Measurements from ENCODE around the gene TSPAN14. TPM values are rescaled to one million over a fixed set of nuclear protein-coding genes. Genes with fewer than 3 reads are reported as not detected.
"Not testable (repeated sequence)": the region's sequence is repeated elsewhere in the genome, so short reads cannot be mapped to it uniquely, and the experiment has no call there.

TSPAN14 gene
- total RNA-seq, 2 experiments from 2014 or later: 43.9 to 45.5 TPM

DNA sequence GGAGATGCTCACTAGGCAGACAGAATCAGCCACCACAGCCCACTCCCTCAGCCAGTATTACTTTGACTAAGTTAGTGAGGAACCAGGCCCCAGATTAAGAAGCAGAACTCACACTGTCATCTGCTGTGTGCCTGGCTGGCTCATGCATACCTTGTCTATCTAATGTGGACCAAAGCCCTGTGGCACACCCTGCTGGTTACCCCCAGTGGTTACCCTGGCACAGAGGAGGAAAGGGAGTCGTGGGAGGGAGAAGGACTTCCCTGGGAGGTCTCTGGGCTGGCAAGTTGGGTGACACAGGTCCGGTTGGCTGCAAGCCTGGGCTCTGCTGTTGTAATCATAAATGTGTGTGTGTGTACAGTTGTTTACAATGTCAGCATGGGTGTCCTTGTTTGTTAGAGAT, 76.1 kb downstream of the TSPAN14 start:
- DNase-seq (peak; percentile 78), ATAC-seq (peak; percentile 90)
- Mint-ChIP-seq H3K9me3 (no peaks in the 10 kb centered on the region), H3K27ac (peak overlapping the region; percentile 85), H3K36me3 (ENCODE audit: low read depth) (peaks cover 2% of the 10 kb centered on the region), H3K27me3 (no peaks in the 10 kb centered on the region), H3K4me3 (peak overlapping the region; percentile 27), H3K4me1 (ENCODE audit: low read depth) (peaks cover 65% of the 10 kb centered on the region)
- ChIA-PET CTCF (interaction anchor here (1.0 to 2.4 kb wide), 9 partner anchors 12 to 147 kb away, joined by 3 to 12 read pairs (median 5); no protein-coding TSS in a partner anchor), POLR2A (interaction anchor here (1.0 kb wide), 1 partner anchor 19 kb away, joined by 4 read pairs; no protein-coding TSS in a partner anchor)
- intact Hi-C loops (cut with micrococcal nuclease): no loop called here
- TF ChIP-seq, protein P1, sequence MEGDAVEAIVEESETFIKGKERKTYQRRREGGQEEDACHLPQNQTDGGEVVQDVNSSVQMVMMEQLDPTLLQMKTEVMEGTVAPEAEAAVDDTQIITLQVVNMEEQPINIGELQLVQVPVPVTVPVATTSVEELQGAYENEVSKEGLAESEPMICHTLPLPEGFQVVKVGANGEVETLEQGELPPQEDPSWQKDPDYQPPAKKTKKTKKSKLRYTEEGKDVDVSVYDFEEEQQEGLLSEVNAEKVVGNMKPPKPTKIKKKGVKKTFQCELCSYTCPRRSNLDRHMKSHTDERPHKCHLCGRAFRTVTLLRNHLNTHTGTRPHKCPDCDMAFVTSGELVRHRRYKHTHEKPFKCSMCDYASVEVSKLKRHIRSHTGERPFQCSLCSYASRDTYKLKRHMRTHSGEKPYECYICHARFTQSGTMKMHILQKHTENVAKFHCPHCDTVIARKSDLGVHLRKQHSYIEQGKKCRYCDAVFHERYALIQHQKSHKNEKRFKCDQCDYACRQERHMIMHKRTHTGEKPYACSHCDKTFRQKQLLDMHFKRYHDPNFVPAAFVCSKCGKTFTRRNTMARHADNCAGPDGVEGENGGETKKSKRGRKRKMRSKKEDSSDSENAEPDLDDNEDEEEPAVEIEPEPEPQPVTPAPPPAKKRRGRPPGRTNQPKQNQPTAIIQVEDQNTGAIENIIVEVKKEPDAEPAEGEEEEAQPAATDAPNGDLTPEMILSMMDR (IDR thresholded peaks at IDR 0.05): peak; percentile 47

DNA sequence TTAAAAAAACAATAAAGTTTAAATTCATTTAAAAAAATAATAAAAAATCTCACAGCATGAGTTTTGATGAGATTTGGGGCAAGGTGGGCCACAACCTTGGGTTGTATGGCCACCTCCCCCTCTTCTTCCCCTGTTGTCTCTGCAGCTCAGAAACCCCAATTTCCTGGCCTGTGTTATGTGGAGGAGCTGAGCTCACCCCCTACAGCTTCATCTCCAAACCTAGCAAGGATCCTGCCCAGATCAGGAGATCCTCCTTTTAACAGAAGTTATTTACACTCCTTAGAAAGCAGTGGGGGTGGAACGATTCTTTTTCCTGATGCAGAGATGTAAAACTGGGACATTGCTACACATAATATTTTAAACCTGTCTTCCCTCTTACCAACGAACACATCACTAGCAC, 76.7 kb downstream of the TSPAN14 start:
- H3K27me3 Mint-ChIP-seq: no peaks in the 10 kb centered on the region
- intact Hi-C loops (cut with micrococcal nuclease): no loop called here
- ATAC-seq (no peak), DNase-seq (no peak)
- peaks cover 4% of the 10 kb centered on the region for H3K36me3 Mint-ChIP-seq (ENCODE audit: low read depth)
- POLR2A ChIA-PET: interaction anchor here (0.6 kb wide), 1 partner anchor 18 kb away, joined by 4 read pairs; no protein-coding TSS in a partner anchor
- TF ChIP-seq, protein P1 (IDR thresholded peaks at IDR 0.05): no peak
- H3K4me1 Mint-ChIP-seq (ENCODE audit: low read depth): peaks cover 64% of the 10 kb centered on the region
- CTCF ChIA-PET: interaction anchor here (0.8 to 2.4 kb wide), 8 partner anchors 11 to 270 kb away, joined by 3 to 12 read pairs (median 4); no protein-coding TSS in a partner anchor
- no peak overlapping the region for H3K4me3 Mint-ChIP-seq
- no peaks in the 10 kb centered on the region for H3K9me3 Mint-ChIP-seq
- H3K27ac Mint-ChIP-seq: peak overlapping the region; percentile 66

DNA sequence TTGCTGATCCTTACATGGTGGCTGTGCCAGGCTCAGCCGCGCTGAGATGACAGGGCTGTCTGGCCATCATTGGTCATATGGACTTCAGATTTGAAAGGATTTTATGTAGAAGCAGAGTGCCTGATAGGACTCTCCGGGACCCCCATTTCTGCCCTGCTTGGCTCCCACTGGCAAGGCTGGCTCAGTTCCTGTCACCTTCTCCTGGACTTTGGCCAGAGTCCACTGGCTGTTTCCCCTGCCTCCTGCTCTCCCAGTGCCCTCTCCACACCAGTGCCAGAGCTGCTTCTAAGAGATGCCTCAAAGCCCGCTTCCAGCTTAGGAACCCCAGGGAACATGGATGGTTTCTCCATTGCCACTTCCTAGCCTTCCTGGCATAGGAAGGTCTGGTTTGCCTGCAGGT, 78.5 kb downstream of the TSPAN14 start:
- H3K4me3 Mint-ChIP-seq: no peak overlapping the region

DNA sequence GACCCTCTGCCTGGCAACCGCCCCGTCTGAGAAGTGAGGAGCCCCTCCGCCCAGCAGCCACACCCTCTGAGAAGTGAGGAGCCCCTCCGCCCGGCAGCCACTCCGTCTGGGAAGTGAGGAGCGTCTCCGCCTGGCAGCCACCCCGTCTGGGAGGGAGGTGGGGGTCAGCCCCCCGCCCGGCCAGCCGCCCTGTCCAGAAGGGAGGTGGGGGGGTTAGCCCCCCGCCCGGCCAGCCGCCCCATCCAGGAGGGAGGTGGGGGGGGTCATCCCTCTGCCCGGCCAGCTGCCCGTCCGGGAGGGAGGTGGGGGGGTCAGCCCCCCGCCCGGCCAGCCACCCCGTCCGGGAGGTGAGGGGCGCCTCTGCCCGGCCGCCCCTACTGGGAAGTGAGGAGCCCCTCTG, 79.9 kb downstream of the TSPAN14 start:
- DNase-seq; H3K9me3 Mint-ChIP-seq; POLR2A ChIA-PET; H3K27ac Mint-ChIP-seq; H3K27me3 Mint-ChIP-seq; CTCF ChIA-PET; ATAC-seq; H3K4me3 Mint-ChIP-seq; intact Hi-C loops (cut with micrococcal nuclease); H3K36me3 Mint-ChIP-seq (ENCODE audit: low read depth): not testable (repeated sequence)
- H3K4me1 Mint-ChIP-seq (ENCODE audit: low read depth): peaks cover 42% of the 10 kb centered on the region

More for the DNA sequence above, 78.5 kb downstream of the TSPAN14 start:
- DNase-seq: no peak
- no peaks in the 10 kb centered on the region for H3K9me3 Mint-ChIP-seq
- H3K4me1 Mint-ChIP-seq (ENCODE audit: low read depth): peaks cover 53% of the 10 kb centered on the region
- H3K27ac Mint-ChIP-seq: peak overlapping the region; percentile 52
- ChIA-PET POLR2A (no interaction called here), CTCF (interaction anchor here (2.4 kb wide), 1 partner anchor 21 kb away, joined by 12 read pairs; no protein-coding TSS in a partner anchor)
- intact Hi-C loops (cut with micrococcal nuclease): no loop called here
- TF ChIP-seq, protein P1 (IDR thresholded peaks at IDR 0.05): no peak
- H3K27me3 Mint-ChIP-seq: no peaks in the 10 kb centered on the region
- no peak for ATAC-seq
- peaks cover 3% of the 10 kb centered on the region for H3K36me3 Mint-ChIP-seq (ENCODE audit: low read depth)

DNA sequence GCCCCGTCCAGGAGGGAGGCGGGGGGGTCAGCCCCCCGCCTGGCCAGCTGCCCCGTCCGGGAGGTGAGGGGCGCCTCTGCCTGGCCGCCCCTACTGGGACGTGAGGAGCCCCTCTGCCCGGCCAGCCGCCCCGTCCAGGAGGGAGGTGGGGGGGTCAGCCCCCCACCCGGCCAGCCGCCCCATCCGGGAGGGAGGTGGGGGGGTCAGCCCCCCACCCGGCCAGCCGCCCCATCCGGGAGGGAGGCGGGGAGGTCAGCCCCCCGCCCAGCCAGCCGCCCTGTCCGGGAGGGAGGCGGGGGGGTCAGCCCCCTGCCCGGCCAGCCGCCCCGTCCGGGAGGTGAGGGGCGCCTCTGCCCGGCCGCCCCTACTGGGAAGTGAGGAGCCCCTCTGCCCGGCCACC, 80.5 kb downstream of the TSPAN14 start:
- DNase-seq; H3K36me3 Mint-ChIP-seq (ENCODE audit: low read depth); H3K4me3 Mint-ChIP-seq; CTCF ChIA-PET; H3K27me3 Mint-ChIP-seq; intact Hi-C loops (cut with micrococcal nuclease); ATAC-seq; H3K27ac Mint-ChIP-seq; POLR2A ChIA-PET; H3K9me3 Mint-ChIP-seq: not testable (repeated sequence)
- H3K4me1 Mint-ChIP-seq (ENCODE audit: low read depth): peaks cover 37% of the 10 kb centered on the region

DNA sequence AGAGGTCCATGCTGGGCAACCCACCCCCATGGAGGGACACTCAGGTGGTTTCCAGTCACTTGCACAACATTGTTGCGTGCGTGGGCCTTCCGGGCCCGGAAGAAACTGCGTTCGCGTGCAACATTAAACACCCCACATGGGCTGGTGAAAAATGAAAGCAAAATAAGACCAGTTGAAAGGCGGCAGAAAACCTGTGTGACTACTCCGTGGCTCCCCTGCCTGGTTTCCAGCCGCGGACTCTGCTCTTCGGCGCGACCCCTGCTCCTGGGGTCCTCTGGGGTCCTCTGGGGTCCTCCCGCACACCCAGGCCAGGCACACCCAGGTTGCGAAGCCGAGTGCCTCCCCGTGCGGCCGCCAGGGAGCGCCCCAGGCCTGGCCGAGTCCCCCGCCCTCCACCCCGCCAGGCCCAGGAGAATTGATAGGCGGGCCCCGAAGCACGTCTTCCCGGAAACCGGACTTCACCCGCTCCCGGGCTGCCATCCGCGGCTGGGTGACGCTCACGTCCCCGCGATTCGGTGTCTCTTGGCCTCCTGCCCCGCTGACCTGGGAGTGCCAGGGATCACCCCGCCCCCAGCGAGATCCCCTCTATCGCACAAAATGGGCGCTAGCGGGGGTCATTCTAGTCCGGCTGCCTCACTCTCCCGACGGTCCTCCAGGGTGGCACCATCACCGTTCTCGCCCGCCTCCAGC, 81.7 kb downstream of the TSPAN14 start:
- Mint-ChIP-seq H3K4me3 (peak overlapping the region; percentile 91), H3K9me3 (no peaks in the 10 kb centered on the region), H3K36me3 (ENCODE audit: low read depth) (peaks cover 3% of the 10 kb centered on the region), H3K27ac (peak overlapping the region; percentile 95), H3K4me1 (ENCODE audit: low read depth) (peaks cover 29% of the 10 kb centered on the region), H3K27me3 (no peaks in the 10 kb centered on the region)
- TF ChIP-seq, protein P1 (IDR thresholded peaks at IDR 0.05): peak; percentile 84
- POLR2A ChIA-PET: interaction anchor here (0.6 to 1.1 kb wide), 3 partner anchors 9 to 330 kb away, joined by 3 to 4 read pairs (median 3); no protein-coding TSS in a partner anchor
- DNase-seq (peak; percentile 85), ATAC-seq (peak; percentile 92)
- intact Hi-C loops (cut with micrococcal nuclease): no loop called here
- CTCF ChIA-PET: interaction anchor here (0.9 to 2.3 kb wide), 7 partner anchors 31 to 158 kb away, joined by 3 to 8 read pairs (median 5); no protein-coding TSS in a partner anchor
